Right renal pelvis (tissue), 4 donors: ENCODE measurements around the gene AIRE. TPM values are rescaled to one million over a fixed set of nuclear protein-coding genes. Genes with fewer than 3 reads are reported as not detected.
"Not testable (repeated sequence)": the region's sequence is repeated elsewhere in the genome, so short reads cannot be mapped to it uniquely, and the experiment has no call there.

ENCODE experiments used
- DNase-seq, 4 donors: peaks; one replicate each; pipeline ENCODE4 v3.0.0-alpha.2; 2013; ENCODE audit warnings: low read depth in 4 of 4, low spot score in 3 of 4, missing footprints in 1 of 4
- polyA plus RNA-seq, 4 donors: library from polyadenylated mRNA; unstranded; fragments of 120-200 nt; gene quantifications; one replicate each; pipeline ENCODE4 v1.2.1, GENCODE V29; 2013; ENCODE audit not compliant: insufficient read length in 4 of 4

AIRE gene
- polyA plus RNA-seq, 4 donors: 0.28 to 0.68 (median 0.40) TPM

DNA sequence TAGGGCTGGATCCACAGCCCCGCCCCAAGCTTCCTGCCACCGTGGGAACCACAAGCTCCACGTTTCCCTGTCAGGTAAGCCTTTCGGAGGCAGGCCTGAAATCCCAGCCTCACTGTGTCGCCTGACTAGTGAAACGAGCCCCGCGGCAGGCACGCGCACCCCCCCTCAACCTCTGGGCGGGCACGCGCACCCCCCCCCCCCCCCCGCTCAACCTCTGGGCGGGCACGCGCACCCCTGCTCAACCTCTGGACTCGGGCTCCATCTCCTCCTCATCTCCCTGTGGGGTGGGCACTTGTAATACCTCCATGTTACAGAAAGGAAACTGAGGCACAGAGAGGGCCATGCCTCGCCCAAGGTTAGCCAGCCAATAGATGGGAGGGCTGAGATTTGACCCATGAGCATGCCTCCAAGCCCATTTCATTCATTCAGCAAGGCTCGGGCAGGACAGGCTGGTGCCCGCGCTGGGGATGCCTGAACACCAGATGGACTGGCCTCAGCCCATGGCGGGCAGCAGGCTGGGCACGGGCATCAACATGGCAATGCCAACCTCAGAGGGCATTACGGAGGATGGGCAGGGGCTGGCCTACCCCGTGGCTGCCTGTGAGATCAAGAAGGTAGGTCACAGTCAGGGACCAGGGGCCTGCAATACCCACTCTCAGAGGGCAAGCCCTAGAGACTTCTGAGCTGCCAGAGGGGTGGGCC is 48.8 kb downstream of the AIRE start:
- no peak for DNase-seq

DNA sequence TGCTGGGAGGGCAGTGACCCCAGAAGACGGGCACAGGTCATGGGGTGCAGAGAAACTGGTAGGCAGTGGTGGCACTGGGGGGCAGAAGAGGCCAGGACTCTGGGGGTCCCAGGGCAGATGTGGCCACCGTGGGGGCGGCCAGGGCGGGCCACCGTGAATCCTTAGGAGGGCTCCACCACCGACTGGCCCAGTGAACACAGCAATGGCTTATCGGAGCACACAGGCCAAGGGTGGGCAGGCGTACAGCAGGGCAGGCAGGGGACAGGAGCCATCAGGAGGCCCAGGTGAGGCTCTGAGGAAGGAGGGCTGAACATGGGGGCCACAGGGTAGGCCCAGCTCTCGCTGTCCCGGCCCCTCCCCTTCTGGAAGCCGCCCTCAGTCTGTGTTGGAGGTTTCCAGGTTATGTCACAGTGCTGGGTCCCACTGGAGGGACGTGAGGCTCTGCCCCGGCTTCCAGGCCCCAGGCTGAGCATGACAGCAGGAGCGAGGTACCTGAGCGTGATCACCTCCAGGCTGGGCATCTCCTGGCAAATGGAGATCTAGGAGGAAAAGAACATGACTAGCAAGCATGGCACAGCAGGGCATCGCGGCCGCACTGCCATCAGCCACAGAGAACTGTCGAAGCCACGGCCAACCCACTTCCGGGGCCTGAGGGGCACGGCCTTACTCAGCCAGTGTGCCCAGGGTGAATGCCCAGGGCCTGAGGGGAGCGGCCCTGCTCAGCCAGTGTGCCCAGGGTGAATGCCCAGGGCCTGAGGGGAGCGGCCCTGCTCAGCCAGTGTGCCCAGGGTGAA is 49.8 kb downstream of the AIRE start:
- DNase-seq: no peak

GRCh38 chr21:44337449-44337848 is 51.8 kb downstream of the AIRE start:
- no peak for DNase-seq

GRCh38 chr21:44337941-44338895 is 52.5 kb downstream of the AIRE start:
- DNase-seq: peak; percentile 37 to 51 (median 44)

DNA sequence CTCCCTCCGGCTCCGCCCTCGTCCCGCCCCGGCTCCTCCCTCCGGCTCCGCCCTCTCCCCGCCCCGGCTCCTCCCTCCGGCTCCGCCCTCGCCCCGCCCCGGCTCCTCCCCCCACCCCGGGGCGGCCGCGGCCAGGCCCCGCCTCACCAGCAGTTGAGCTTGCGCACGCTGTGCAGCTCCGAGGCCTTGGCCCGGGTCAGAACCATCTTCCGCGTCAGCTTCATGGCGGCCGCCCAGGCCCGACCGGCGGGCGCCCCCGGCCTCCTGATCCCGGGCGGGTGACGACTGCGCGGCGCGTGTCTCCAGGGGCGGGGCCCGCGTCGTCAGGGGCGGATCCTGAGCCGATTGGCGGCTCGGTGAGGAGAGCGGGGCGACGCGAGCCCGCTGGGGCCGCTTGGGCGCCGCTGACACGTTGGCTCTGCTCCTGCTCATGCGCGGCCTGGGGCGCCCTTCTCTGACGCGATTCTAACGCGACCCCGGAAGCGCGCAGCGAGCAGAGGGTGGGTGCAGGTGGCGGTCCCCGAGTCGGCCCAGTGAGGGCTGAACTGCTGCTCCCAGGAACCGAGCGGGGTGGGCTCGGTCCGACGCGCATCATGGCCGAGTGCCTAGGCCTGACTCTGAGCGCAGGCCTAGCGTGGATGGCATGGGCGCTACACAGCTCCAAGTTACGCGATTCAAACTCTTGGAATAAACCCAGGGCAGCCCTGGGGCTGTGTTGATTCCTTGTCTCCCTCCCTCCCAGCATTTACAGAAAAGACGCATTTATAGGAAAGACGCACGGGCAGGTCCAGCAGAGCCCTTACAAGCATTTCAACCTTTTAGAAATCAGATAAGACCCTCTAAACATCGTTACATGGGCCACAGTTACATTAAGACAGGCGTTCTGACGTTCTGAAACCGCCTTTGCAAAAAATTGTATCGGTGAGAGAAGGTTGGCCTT is 53.6 kb downstream of the AIRE start, which contains the start of gene CFAP410:
TSS of gene CFAP410 (minus strand) at position 420 of the 940 bp plus-strand sequence. CDS start at position 224, 196 bp downstream.
- peak; percentile 86 to 91 (median 88) for DNase-seq

DNA sequence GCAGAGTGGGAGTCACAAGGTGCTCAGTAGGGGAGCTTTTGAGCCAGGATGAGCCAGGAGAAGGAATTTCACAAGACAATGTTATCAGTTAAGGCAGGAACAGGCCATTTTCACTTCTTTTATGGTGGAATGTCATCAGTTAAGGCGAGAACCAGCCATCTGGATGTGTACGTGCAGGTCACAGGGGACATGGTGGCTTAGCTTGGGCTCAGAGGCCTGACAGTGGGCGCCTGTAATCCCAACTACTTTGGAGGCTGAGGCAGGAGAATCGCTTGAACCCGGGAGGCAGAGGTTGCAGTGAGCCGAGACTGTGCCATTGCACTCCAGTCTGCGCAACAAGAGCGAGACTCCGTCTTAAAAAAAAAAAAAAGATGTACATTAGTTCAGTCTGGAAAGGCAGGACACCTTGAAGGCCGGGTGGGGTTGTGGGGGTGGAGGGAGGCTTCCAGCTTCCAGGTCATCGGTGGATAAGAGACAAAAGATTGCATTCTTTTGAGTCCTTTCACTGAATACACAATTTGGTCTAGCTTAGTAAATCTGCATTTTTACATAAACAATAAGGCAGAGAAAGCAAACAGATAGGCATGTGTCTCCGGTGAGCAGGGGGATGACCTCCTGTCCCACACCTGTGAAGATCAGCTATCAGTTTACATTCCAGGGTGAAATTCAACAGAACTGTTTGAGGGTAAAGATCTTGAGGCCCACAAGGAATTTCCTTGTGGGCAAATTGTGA is 56.2 kb downstream of the AIRE start:
- DNase-seq: not testable (repeated sequence)

DNA sequence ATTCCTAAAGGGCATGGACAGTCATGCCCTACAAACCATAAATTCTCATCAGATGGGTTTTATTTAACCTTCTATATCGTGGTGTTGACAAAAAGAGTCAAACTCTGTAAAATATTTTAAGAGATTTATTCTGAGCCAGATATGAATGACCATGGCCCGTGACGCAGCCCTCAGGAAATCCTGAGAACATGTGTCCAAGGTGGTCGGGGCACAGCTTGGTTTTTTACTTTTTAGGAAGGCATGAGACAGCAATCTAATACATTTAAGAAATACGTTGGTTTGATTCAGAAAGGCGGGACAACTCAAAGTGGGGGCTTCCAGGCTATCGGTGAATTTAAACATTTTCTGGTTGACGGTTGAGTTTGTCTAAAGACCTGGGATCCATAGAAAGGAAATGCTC is 57.3 kb downstream of the AIRE start:
- DNase-seq: not testable (repeated sequence)

DNA sequence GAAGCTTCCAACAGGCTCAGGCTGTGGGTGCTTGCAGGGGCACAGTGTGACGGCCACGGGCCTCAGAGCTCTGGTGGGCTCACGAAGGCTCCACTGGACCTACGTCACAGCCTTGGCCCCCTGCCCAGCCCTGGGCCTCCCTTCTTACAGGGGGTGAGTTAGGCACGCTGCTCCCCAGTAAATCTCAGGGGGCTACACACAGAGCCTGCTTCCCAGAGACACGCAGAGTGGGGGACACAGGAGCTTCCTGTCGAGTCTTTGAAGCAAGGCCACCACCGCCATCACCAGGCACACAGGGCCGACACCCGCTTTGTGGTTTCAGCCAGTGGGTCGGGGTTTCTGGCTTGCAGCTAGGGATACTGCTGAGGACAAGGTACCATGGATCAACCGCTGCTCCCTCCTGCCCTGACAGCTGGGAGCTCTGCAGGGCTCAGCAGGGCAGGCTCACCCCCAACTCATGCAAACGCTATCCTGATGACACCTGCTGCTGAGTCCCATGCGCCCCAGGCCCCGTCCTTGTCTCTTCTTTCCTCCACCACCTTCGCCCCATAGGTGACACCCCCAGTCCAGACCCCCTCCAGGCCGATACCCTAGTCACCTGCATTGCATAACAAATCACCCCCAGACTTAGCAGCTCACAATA is 59.0 kb downstream of the AIRE start:
- DNase-seq: no peak

DNA sequence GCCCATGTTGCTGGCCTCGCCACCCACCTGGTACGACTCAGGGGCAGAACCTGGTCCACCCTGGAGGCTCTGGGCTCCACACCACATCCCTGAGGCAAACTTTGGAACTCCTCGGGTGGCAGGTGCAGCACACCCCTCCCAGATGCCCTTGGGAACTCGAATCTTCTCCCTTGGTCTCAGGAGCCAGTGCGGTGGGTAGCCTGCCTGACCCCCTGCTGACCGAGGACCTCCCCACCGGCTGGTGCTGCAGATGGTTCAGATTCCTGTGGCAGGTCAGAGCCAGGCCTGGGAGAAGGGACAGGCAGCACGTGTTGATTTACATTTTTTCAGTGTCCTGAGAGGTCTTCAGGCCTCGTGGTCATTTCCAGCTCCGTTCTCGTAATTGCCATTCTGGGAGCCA is 59.8 kb downstream of the AIRE start:
- DNase-seq: no peak

DNA sequence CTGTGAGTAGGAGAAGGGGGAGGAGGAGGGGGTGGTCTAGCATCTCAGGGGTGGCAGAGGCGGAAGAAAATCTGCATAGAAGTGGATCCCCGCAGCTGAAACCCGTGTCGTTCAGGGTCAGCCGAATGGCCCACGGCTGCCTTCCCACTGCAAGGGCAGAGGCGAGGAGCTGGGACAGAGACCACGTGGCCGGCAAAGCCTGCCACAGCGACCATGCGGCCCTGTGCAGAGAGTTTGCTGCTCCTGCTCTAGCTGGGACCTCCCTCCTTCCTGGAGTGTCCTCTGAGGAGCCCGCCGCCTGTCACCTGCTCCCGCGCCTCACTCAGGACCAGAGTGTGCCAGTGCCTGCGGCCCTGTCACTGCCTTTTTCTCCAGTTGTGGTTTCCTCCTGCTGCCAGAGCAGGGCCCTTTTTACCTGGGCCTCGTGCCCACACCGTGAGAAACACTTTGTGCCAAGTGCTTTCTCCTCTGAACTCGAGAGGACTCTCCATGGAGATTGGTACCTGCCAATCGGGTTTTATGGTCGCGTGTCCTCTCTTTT is 62.3 kb downstream of the AIRE start:
- no peak for DNase-seq

Other genes with a start within 250 kb of the AIRE start
- gene PWP2, start 178.5 kb upstream of the AIRE start, polyA plus RNA-seq: 10 to 100 TPM in 1 of 4 donors, 1 to 10 TPM in 3; 2.4 to 10.1 (median 5.5) TPM
- 10 to 100 TPM; 32.5 to 34.9 (median 33.0) TPM for gene GATD3, start 152.2 kb upstream of the AIRE start, polyA plus RNA-seq
- 10 to 100 TPM in 2 of 4 donors, 1 to 10 TPM in 2; 6.3 to 14.0 (median 9.1) TPM for gene ICOSLG, start 44.9 kb upstream of the AIRE start, polyA plus RNA-seq
- under 1 TPM in 2 of 4 donors, not detected in 2; 0.04 to 0.49 TPM for gene DNMT3L, start 24.0 kb upstream of the AIRE start, polyA plus RNA-seq
- gene PFKL, start 14.2 kb downstream of the AIRE start, polyA plus RNA-seq: 100 to 1,000 TPM; 119 to 187 (median 126) TPM
- 10 to 100 TPM; 20.7 to 36.2 (median 22.2) TPM for gene CFAP410, start 53.5 kb downstream of the AIRE start, polyA plus RNA-seq
- gene TRPM2, start 67.7 kb downstream of the AIRE start, polyA plus RNA-seq: 1 to 10 TPM in 1 of 4 donors, under 1 TPM in 3; 0.55 to 1.5 (median 0.77) TPM
- gene LRRC3, start 169.6 kb downstream of the AIRE start, polyA plus RNA-seq: 1 to 10 TPM; 4.3 to 5.4 (median 4.9) TPM